Mesothelial cell of epicardium (in vitro differentiated cells): ENCODE results near the gene ERCC6L. TPM values are rescaled to one million over a fixed set of nuclear protein-coding genes. Genes with fewer than 3 reads are reported as not detected.
"Not testable (repeated sequence)": the region's sequence is repeated elsewhere in the genome, so short reads cannot be mapped to it uniquely, and the experiment has no call there.

Experiments used
- DNase-seq, 2 experiments: peaks; one replicate each; pipeline ENCODE4 v3.0.0; 2021; ENCODE audit warnings: low spot score in 2 of 2; ENCODE audit not compliant: unreplicated experiment in 2 of 2
- H3K27ac Mint-ChIP-seq: 2 replicates; pipeline ENCODE4 v1.8.0; 2021; ENCODE audit warnings: mixed read lengths
- H3K27me3 Mint-ChIP-seq: 2 replicates; pipeline ENCODE4 v1.8.0; 2021; ENCODE audit warnings: low read depth, mixed read lengths
- H3K36me3 Mint-ChIP-seq: 2 replicates; pipeline ENCODE4 v1.8.0; 2021; ENCODE audit warnings: mixed read lengths
- H3K4me1 Mint-ChIP-seq: 2 replicates; pipeline ENCODE4 v1.8.0; 2021; ENCODE audit warnings: mixed read lengths
- H3K4me3 Mint-ChIP-seq: 2 replicates; pipeline ENCODE4 v1.8.0; 2021; ENCODE audit warnings: mild to moderate bottlenecking, moderate library complexity, mixed read lengths
- H3K9me3 Mint-ChIP-seq: 2 replicates; pipeline ENCODE4 v1.8.0; 2021; ENCODE audit warnings: mixed read lengths
- total RNA-seq: library from RNA; stranded (reverse); gene quantifications from 3 replicates; pipeline ENCODE4 v1.2.1, GENCODE V29; 2021
- TF ChIP-seq, protein P1 (sequence below): fragments of 200-600 bp; sonication (generic); IDR thresholded peaks from one replicate; pipeline ENCODE4 v1.5.0; 2021; ENCODE audit warnings: antibody characterized with exemption; ENCODE audit not compliant: unreplicated experiment

The ERCC6L gene
- total RNA-seq, 1 donor from 2014 or later, result 3.0 TPM

- no peak overlapping the region for H3K4me3 Mint-ChIP-seq
- no peaks in the 10 kb centered on the region for H3K27me3 Mint-ChIP-seq
- peaks cover 26% of the 10 kb centered on the region for H3K9me3 Mint-ChIP-seq
- peaks cover 16% of the 10 kb centered on the region for H3K36me3 Mint-ChIP-seq
- TF ChIP-seq, protein P1, sequence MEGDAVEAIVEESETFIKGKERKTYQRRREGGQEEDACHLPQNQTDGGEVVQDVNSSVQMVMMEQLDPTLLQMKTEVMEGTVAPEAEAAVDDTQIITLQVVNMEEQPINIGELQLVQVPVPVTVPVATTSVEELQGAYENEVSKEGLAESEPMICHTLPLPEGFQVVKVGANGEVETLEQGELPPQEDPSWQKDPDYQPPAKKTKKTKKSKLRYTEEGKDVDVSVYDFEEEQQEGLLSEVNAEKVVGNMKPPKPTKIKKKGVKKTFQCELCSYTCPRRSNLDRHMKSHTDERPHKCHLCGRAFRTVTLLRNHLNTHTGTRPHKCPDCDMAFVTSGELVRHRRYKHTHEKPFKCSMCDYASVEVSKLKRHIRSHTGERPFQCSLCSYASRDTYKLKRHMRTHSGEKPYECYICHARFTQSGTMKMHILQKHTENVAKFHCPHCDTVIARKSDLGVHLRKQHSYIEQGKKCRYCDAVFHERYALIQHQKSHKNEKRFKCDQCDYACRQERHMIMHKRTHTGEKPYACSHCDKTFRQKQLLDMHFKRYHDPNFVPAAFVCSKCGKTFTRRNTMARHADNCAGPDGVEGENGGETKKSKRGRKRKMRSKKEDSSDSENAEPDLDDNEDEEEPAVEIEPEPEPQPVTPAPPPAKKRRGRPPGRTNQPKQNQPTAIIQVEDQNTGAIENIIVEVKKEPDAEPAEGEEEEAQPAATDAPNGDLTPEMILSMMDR, result no peak
- no peak for DNase-seq
- peaks cover 7% of the 10 kb centered on the region for H3K4me1 Mint-ChIP-seq
- no peak overlapping the region for H3K27ac Mint-ChIP-seq
These were observed 2.0 kb downstream of the ERCC6L start for GRCh38 chrX:72236841-72237240.

GRCh38 chrX:72230290-72230689 lies 8.5 kb downstream of the ERCC6L start:
- Mint-ChIP-seq H3K4me3 (no peak overlapping the region), H3K4me1 (no peaks in the 10 kb centered on the region), H3K27ac (no peak overlapping the region), H3K36me3 (peaks cover 34% of the 10 kb centered on the region), H3K9me3 (peaks cover 24% of the 10 kb centered on the region), H3K27me3 (no peaks in the 10 kb centered on the region)
- no peak for DNase-seq
- TF ChIP-seq, protein P1, result no peak

GRCh38 chrX:72220375-72220774 lies 18.5 kb downstream of the ERCC6L start:
- H3K36me3 Mint-ChIP-seq, result peaks cover 36% of the 10 kb centered on the region
- not testable (repeated sequence) for H3K27me3 Mint-ChIP-seq, H3K27ac Mint-ChIP-seq, DNase-seq, H3K4me3 Mint-ChIP-seq, H3K4me1 Mint-ChIP-seq
- peaks cover 30% of the 10 kb centered on the region for H3K9me3 Mint-ChIP-seq

DNA sequence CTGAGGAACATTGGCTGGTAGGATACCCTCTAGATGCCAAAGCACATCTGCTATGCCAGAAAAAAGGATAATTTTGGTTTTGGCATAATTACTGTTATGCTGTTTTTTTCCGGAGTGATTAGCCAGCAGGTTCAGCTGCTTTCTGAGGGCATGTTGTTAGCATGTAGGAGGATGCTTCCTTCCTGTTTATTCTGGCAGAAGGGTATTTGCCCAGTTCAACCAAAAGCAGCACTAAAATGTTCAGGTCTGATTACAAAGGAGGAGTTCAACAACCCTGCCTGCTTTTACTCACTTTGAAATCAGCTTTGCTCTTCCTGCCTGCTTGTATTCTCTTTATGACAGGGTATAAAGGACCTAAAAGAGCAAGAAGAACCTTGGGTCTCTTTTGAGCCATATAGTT lies 21.9 kb downstream of the ERCC6L start:
- Mint-ChIP-seq H3K27ac (no peak overlapping the region), H3K27me3 (no peaks in the 10 kb centered on the region), H3K4me3 (no peak overlapping the region), H3K4me1 (no peaks in the 10 kb centered on the region), H3K9me3 (peaks cover 28% of the 10 kb centered on the region), H3K36me3 (peaks cover 25% of the 10 kb centered on the region)
- DNase-seq, result no peak
- TF ChIP-seq, protein P1, result no peak

- Mint-ChIP-seq H3K27me3 (no peaks in the 10 kb centered on the region), H3K36me3 (peaks cover 33% of the 10 kb centered on the region), H3K27ac (no peak overlapping the region), H3K4me3 (no peak overlapping the region), H3K9me3 (peaks cover 47% of the 10 kb centered on the region), H3K4me1 (no peaks in the 10 kb centered on the region)
- no peak for DNase-seq
- TF ChIP-seq, protein P1, result no peak
These were observed 30.6 kb downstream of the ERCC6L start for GRCh38 chrX:72208126-72208800.

- Mint-ChIP-seq H3K27me3 (no peaks in the 10 kb centered on the region), H3K9me3 (peaks cover 46% of the 10 kb centered on the region), H3K36me3 (peaks cover 33% of the 10 kb centered on the region), H3K4me3 (no peak overlapping the region), H3K27ac (no peak overlapping the region), H3K4me1 (no peaks in the 10 kb centered on the region)
- no peak for DNase-seq
- TF ChIP-seq, protein P1, result no peak
These were observed 31.5 kb downstream of the ERCC6L start for GRCh38 chrX:72207366-72207765.
